Activated T-helper 1 cell treated with anti-CD3 and anti-CD28 coated beads, Interleukin-2, amount 50 U/mL, for 16 hours (primary cell): ENCODE data around the gene LY6G6D.
A peak's percentile ranks its signal among the peaks of the same experiment; 100 is the strongest.
"Not testable (repeated sequence)": the region's sequence is repeated elsewhere in the genome, so short reads cannot be mapped to it uniquely, and the experiment has no call there.

ENCODE experiments used
- DNase-seq, 2 donors: peaks; one replicate each; pipeline ENCODE4 v3.0.0-alpha.2; 2020; ENCODE audit warnings: low read depth in 1 of 2, low spot score in 1 of 2

The LY6G6D gene

GRCh38 chr6:31691564-31692108 is 23.5 kb upstream of the LY6G6D start:
- no peak for DNase-seq

- DNase-seq: no peak
Measured at GRCh38 chr6:31692353-31692752, 22.8 kb upstream of the LY6G6D start.

- DNase-seq: no peak
Measured at GRCh38 chr6:31692886-31693285, 22.3 kb upstream of the LY6G6D start.

- no peak for DNase-seq
Measured at GRCh38 chr6:31693535-31693934, 21.6 kb upstream of the LY6G6D start.

GRCh38 chr6:31697555-31697954 is 17.6 kb upstream of the LY6G6D start:
- DNase-seq: no peak

- DNase-seq: no peak
Measured at GRCh38 chr6:31700740-31701401, 14.3 kb upstream of the LY6G6D start.

GRCh38 chr6:31701666-31702404 is 13.3 kb upstream of the LY6G6D start:
- no peak for DNase-seq

GRCh38 chr6:31702405-31702818 is 12.7 kb upstream of the LY6G6D start:
- DNase-seq: no peak

- peak; percentile 93 to 95 for DNase-seq
Measured at GRCh38 chr6:31702819-31703716, 12.1 kb upstream of the LY6G6D start, which contains the start of gene ABHD16A. Gene ABHD16A (minus strand): TSS chr6:31703324. CDS start chr6:31703281, 43 bp downstream.

GRCh38 chr6:31705931-31706330 is 9.2 kb upstream of the LY6G6D start:
- DNase-seq: no peak

GRCh38 chr6:31706599-31706998 is 8.5 kb upstream of the LY6G6D start, which contains the start of gene LY6G6F:
Gene LY6G6F (plus strand): TSS chr6:31706866. CDS start chr6:31706907, 41 bp downstream.
- no peak for DNase-seq

- no peak for DNase-seq
Measured at GRCh38 chr6:31707701-31708100, 7.4 kb upstream of the LY6G6D start.

- DNase-seq: no peak
Measured at GRCh38 chr6:31708224-31708623, 6.9 kb upstream of the LY6G6D start.

- not testable (repeated sequence) for DNase-seq
Measured at GRCh38 chr6:31709157-31709556, 6.0 kb upstream of the LY6G6D start.

GRCh38 chr6:31710523-31711219 is 4.5 kb upstream of the LY6G6D start:
- no peak for DNase-seq

- no peak for DNase-seq
Measured at GRCh38 chr6:31711233-31711632, 3.9 kb upstream of the LY6G6D start.

GRCh38 chr6:31712296-31712695 is 2.9 kb upstream of the LY6G6D start:
- no peak for DNase-seq

GRCh38 chr6:31713465-31713864 is 1.7 kb upstream of the LY6G6D start:
- no peak for DNase-seq

- DNase-seq: no peak
Measured at GRCh38 chr6:31713991-31714684, 1.0 kb upstream of the LY6G6D start.
